Stimulated activated CD8-positive, alpha-beta memory T cell treated with anti-CD3 and anti-CD28 coated beads, Interleukin-7, amount 100 ng/mL, for 24 hours (primary cell): ENCODE measurements around the gene ALDH1L2.
A peak's percentile ranks its signal among the peaks of the same experiment; 100 is the strongest.

Source experiments
- DNase-seq: peaks from one replicate; pipeline ENCODE4 v3.0.0-alpha.2; 2020; ENCODE audit warnings: low read depth

The ALDH1L2 gene

DNA sequence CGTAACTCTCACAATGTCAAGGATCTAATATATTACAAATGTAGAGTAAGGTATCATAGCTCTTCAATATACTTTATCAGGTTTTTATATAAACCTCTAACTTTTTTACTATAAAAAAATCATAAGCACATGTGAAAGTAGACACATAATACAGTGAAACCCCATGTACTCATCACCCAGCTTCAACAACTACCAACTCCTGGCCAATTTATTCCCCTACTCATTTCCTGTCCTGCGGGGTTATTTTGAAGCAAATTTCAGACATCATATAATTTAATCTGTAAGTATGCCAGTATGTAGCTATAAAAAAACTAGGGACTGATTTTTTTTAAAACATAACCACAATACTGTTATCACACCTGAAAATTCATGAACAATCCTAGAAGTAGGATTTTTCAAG, 50.4 kb downstream of the ALDH1L2 start:
- no peak for DNase-seq

DNA sequence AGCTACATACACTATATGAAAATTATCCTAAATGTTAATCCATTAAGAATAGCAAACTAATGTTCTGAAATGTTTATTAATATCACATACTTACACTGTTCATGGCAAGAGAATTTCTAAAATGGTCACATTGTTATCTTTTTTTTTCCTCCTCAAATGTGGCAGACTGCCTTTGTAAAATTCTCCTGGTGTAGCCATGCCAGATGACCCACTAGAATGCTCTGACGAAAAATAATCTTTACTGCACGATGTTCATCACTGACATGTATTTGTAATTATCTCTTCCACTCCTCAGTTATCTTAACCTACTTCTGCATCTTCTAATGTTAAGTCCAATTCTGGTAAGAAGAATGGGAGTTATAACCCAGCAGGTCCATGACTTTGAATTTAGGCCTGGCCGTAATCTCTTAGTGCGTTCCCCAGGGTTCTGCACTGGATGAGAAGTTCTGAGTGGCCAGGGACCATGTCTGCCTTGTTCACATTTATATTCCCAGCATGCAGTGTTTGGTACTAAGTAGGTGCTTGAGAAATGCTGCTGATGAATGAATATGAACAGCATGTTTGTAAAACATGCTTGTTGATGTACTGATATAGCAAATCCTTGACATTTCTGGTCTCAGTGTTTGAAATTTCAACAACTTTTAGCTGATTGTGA, 51.4 kb downstream of the ALDH1L2 start:
- DNase-seq = no peak

DNA sequence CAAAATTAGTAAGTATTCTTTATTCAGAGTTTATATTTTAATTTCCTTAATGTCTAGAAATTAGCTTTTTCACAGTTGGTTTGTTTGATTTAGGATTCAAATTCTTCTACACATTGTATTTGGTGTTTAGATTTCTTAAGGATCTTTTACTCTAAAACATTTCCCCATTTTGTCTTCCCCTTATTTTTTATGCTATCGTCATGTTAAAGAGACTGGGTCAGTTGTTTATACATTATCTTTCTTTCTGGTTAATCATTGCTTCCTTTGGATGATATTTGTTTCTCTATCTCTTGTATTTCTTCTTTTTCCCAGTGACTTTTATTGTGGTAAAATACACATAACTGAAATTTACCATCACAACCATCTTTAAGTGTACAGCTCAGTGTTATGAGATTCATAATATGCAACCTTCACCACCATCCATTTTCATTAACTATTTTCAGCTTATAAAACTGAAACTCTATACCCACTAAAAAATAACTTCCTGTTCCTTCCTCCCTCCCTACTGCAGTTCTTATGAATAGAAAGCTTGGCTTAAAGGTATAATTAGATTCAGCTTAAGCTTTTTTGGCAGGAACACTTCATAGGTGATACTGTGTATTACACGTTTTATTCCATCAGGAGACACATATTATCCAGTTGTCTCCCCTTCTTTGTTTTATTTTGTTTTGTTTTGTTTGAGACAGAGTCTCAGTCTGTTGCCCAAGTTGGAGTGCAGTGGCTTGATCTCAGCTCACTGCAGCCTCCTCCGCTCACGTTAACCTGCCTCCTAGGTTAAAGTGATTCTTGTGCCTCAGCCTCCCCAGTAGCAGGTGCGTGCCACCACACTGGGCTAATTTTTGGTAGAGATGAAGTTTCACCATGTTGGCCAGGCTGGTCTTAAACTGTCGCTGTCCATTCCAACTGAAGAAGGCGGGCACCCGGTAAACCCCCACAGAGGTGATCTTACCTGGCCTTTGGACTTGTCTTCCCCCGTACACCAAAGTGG, 53.1 kb downstream of the ALDH1L2 start:
- no peak for DNase-seq

DNA sequence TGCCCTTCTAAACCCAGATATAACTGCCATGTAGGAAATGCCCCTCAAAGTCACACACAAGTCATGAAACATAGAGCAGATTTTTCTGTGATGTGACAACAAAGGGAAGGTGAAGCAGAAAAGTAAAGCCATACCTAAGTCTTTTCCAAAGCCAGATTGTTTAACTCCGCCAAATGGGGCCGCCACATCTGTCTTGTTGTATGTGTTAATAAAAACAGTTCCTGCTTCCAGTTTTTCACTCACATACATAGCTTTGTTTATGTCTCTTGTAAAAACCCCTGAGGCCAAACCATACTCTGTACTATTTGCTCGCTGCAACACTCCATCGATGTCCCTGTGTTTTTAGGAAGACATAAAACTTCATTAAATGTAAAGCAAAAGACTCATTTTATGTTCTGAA, 57.8 kb downstream of the ALDH1L2 start:
- no peak for DNase-seq

DNA sequence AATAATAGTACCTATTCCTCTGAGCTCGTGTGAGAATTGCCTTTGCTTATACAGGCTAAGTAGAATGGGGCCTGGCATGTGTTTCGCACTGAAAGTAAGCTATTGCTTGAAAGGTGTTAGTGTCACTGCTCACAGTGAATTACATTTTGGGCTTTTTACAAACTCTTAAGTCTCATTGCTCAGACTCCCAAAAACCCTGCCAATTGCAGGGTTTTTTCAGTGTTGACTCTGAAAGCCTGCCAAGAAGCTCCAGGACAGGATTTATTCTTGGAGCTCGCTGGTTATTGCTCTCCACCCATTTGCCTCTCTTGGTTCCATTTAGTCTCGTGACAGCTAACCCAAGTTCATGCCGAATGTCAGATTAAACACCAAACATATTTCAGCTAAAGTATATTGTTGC, 58.4 kb downstream of the ALDH1L2 start:
- no peak for DNase-seq

DNA sequence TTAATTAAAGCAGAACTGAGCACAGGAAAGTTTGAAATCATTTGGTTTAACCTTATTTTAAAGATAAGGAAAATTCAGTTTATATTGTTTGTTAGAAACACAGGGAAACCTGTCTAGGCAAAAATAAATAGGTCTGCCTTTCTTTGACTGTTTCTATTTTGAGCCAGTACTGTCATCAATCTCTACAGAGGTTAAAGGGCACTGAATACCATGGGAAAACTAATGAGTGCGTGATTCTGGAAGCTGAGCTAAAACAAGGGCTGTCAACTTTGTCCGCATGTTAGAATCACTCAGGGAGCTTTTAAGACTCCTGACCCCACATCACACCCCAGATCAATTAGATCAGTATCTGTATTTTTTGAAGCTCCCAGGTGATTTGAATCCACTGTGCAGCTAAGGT, 59.3 kb downstream of the ALDH1L2 start:
- no peak for DNase-seq

DNA sequence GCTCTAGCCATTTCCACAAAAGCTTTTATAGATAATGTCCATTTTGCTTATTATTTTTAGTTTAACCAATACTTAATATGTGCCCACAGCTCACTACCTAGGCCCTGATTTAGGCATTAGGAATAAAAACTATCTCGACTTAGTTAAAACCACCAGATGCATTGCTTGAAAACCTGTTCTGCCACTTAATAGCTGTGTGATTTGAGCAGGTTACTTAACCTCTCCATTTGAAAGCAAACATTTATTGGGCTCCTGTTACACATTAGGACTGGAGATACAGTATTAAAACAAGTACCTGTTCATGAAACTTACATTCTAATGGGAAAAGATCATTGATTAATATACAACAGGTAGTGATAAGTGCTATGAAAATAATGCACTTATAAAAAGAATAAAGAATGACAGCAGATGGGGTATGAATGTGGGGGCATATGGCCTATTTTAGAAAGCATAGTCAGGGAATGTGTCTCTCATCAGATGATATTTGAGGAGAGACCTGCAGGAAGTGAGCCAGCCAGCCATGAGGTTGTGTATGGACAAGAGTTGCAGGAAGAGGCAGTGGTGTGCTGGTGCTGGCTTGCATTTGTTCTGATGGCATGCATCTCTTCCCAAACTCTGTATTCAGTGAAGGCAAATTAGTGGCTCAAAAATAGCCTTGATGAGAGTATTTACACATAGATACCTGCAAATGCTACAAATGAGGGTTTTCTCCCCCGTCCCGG, 63.9 kb downstream of the ALDH1L2 start:
- no peak for DNase-seq

DNA sequence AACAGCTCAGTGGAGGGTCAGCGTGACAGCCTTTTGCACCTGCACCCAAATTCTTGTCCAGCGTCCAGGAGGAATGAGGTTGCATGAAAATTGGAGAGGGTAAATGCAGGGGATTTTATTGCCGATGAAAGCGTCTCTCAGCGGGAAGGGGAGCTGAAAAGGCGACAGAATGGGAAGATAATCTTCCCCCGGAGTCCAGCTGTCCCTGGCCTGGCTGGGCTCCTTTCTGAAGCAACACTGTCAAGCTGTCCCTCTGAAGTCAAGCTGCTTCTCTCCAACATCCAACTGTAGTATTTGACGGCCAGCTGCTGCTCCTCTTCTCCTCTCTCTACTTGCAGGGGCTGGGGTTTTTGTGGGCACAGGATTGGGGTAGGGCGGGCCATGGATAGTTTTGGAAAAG, 65.5 kb downstream of the ALDH1L2 start:
- DNase-seq = no peak

DNA sequence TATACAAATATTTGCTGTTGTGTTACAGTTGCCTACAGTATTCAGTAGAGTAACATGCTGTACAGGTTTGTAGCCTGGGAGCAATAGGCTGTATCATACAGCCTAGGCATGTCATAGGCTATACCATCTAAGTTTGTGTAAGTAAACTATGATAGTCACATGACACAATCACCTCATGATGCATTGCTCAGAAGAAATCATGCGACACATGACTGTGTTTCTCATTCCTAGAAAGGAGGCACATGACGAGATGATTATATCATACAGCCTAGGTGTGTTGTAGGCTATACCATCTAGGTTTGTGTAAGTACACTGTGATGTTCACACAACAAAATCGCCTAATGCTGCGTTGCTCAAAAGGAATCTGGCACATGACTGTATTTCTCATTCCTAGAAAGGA, 66.2 kb downstream of the ALDH1L2 start:
- no peak for DNase-seq

DNA sequence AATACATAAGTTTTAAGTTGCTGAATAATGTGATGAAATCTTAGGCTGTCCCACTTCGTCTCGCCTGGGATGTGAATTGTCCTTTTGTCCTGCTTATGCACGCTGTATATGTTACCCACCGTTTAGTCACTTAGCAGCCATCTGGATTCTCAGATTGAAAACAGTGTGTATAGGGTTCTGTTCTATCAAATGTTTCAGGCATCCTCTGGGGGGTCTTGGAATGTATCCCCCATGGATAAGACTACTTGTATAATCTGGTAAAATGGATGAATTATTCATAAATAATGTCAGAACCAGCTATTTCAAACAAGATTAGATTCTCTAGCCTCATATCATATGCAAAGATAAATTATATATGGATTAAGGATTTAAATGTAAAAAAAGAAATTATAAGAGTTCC, 68.7 kb downstream of the ALDH1L2 start:
- no peak for DNase-seq

DNA sequence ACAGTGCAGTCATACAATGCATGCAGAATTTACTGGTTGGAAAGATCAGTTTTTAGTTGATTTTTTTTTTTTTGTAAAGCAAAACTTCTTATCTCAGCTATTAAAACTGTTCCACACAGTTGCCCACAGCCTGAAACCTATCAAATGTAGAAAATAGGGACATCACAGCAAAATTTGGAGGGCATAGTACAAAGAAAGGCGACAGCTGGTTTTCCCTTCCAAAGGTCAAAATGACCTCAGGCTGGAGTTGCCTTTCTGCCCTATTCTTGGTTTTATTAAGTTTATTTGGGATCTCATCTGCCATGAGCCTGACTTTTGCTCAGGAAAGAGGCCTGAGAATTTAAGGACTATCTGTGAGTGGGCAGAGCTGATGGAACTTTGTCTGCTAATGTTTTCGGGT, 69.7 kb downstream of the ALDH1L2 start:
- DNase-seq = no peak

DNA sequence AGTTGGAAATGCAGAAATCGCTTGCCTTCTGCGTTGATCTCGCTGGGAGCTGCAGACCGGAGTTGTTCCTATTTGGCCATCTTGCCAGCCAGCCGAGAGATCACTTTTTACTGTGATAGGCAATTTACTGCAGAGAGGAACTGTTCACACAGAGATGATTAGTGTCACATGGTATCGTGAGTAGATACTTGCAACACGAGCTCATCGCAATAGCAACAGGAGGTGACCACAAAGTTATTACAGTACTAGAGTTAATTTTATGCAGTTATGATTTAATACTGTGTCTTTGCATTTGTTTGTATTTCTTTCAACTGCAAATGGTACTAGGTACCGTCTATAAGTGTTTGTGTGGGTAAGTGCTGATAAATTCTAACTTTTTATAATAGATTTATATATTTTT, 70.4 kb downstream of the ALDH1L2 start:
- no peak for DNase-seq

DNA sequence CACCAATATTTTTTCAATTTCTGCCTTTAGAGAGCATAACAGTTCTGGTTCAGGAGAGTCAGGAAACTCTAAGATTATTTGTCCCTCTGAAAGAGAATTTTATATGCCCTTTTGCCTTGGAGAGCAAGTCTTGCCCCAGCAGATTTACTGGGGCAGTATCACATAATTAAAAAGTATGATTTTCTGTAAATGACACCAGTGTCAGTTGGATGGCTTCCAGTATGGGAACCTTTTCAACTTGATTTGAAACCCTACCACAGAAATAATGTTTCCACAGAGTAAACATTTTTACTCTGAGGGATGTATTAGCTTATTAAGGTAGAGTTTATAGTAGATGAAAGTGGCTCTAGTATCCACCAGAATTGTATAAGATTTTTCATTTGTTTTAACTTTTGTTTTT, 82.8 kb downstream of the ALDH1L2 start:
- DNase-seq = no peak

DNA sequence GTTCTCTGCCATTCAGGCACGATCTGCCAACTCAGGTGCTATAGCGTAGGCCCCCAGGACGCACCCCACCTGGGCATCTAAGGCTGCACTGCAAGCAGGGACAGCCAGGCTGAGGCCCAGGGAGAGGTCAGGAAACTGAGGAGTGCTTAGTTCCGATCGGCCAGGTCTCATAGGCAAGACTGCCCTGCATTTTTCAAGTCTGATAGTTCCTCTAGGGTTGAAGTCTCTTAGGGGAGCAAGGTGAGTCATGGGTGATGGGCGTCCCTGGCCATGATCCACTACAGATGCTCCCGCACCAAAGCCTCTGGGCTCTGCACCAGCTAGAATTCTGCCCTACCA, 84.9 kb downstream of the ALDH1L2 start:
- no peak for DNase-seq

DNA sequence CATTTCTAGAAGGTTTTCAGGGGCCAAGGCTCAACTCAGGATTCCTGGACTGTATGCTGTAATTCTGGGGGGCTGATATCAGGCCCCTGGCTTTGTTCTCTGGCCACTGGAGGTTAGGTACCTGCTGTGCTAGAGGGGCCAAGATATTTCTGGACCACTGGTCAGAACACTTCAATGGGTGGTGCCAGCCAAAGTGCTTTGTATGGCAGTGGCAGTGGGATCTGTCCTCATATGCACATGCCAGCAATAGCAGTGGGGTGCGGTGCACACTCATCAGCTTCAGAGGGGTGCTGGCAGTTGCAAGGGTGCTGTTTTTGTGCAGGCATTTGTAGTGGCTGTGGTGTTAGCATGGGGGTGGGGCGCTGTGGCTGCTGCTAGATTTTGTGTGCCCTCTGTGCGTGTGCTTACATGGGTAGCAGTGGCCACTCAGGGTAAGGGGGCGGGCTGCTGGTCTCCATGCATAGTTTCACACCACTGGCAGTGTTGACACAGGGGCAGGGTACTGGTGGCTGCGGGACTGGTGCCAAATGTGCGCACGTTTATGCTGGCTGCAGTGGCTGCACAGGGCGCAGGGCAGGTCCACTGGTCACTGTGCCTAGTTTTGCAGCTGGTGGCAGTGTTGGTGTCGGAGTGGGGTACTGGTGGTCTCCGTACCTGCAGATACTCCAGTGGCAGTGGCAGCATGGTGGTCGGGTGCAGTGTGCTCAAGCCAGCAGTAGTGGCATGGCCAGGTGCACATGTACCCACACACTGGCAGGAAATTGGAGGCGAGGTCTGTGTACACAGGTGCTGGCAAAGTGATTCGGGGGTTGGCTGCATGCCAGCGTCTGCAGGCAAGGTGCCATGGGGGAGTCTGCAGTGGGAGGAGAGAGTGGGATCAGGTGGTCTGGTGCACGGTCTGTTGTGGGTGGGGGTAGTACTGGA, 85.6 kb downstream of the ALDH1L2 start:
- no peak for DNase-seq

DNA sequence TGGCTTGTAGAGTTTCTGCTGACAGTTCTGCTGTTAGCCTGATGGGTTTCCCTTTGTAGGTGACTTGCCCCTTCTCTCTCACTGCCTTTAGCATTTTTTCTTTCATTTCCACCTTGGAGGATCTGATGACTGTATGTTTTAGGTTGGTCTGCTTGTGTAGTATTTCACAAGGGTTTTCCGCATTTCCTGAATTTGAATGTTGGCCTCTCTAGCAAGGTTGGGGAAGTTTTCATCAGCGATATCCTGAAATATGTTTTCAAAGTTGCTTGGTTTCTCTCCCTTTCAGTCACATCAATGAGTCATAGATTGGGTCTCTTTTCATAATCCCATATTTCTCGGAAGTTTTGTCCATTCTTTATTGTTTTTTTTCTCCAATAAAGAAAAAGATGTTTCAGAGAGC, 86.7 kb downstream of the ALDH1L2 start:
- DNase-seq = no peak

DNA sequence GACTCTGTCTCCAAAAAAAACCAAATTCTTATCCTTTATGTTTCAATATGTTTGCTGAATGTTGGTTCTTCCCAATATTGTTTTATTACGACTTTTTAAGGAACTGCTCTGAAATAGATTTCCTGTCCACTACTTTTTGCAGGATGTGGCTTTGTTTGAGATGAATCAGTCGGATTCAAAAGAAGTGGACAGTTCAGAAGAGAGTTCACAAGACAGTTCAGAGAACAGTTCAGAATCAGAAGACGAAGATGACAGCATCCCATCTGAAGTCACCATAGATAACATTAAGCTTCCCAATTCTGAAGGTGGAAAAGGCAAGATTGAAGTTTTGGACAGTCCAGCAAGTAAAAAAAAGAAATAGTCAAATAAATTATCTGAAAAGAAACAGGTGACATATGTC, 89.9 kb downstream of the ALDH1L2 start:
- no peak for DNase-seq

DNA sequence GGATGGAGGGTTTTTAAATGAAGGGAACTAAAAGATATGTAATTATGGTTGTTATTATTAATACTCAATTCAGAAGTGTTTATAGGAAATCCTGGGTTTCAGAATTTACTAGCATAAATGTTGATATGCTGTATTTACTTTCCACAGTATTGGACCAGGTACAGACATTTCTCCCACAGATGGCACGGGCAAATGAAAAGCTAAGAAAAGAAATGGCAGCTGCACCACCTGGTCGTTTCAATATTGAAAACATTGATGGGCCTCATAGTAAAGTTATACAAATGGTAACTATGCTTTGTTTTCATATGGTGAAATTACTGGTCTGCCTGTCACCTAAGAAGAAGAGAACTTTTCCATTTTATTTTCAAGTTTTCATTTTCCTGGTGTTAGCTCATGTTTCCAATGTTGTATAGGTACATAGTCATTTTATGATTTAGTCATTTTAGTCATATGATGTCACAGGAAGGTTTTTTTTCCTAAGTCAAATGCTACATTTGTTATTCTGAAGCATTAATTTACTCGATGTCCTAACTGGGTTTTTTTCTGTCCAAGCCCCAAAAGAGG, 92.6 kb downstream of the ALDH1L2 start:
- no peak for DNase-seq

DNA sequence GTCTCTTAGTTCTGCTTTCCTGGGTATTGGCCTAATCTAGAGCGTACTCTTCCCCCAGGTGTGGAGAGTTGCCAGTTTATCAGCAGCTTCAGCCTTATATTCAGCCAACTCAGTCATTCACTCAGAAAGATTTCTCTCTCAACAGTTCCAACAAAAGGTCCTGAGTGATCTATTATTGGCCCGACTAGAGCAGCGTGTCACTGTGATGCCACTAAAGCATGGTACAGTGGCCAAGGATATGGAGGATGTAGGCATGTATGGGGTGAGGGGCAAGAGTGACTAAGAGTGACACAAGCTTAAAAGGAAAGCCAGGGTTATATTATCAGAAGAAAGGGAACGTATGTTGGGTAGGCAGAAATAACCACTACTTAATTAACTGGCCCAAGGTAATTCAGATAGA, 93.3 kb downstream of the ALDH1L2 start:
- DNase-seq = no peak

DNA sequence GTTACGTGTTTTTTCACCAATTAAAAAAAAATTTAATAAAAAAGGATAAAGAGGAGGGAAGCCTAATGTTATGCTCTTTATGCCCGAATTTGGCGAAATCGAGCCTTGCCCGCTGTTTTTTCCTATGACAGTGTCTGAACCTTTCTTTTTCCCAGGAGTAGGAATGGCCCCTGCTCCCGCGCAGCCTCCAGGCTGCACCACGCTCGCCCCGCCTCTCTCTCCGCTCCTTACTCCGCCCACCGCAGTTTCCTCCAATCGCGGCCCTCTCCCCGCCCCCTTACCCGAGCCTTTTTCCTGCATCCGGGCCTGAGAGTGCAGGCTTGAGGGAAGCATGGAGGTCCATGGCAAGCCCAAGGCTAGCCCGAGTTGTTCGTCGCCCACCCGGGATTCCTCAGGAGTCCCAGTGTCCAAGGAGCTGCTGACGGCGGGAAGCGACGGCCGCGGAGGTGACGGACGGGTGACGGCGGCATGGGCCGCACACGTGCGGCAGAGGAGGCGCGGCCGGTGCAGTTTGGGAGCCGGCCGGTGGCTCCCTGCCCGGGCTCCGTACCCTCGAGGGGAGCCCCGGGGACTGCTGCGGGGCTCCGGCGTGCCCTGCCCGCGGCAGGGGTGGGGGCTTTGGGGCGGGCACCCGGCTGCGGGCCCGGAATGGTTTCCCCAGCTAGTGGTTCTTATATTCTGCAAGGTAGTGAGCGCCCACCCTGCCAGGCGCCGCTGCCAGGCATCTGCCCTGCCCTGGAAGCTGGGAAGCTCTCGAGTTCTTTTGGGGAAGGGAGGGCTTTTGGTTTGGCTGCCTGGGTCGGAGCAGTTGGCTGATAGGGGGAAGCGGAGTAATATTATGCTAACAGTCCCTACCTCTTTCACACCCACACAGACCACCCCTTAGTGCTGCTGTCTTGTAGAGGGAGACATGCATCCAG, 98.0 kb downstream of the ALDH1L2 start, which contains the start of gene NOPCHAP1:
Gene NOPCHAP1 (plus strand): TSS at position 295 of the 920 bp plus-strand sequence. CDS start 37 bp downstream, at position 332.
- DNase-seq = peak; percentile 73
